Lower leg skin (tissue), 3 donors: Measurements from ENCODE around the gene SULT1C4.

Source experiments
- POLR2A ChIP-seq, 2 donors: fragments of 450-650 bp; IDR thresholded peaks; one replicate each; pipeline ENCODE4 v1.6.1; 2016 to 2017; ENCODE audit warnings: antibody characterized with exemption in 2 of 2, mild to moderate bottlenecking in 1 of 2, moderate library complexity in 1 of 2
- TF ChIP-seq, protein P1 (sequence below), 3 donors: fragments of 450-650 bp; IDR thresholded peaks; one replicate each; pipeline ENCODE4 v1.5.1; 2016; ENCODE audit warnings: antibody characterized with exemption in 3 of 3, mild to moderate bottlenecking in 3 of 3, moderate library complexity in 2 of 3

DNA sequence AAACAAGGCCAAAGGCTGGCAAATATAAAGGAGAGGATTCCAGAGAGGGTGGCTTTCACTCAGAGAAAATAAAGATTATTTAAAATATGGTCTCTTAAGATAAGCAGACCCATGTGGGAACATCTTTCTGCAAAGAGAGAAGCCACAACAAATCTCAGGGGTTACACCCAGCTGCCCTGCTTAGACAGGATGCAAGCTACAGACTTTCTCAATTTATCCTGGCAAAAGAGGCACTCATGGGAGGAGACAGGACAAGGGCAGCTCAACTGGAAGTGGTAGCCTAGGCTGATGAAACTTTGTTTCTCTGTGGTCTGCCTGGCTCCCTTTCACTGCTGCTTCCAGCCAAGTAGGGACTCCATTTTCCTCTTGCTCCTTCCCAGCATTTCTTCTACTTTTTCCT lies 25.9 kb upstream of the SULT1C4 start:
- TF ChIP-seq, protein P1, sequence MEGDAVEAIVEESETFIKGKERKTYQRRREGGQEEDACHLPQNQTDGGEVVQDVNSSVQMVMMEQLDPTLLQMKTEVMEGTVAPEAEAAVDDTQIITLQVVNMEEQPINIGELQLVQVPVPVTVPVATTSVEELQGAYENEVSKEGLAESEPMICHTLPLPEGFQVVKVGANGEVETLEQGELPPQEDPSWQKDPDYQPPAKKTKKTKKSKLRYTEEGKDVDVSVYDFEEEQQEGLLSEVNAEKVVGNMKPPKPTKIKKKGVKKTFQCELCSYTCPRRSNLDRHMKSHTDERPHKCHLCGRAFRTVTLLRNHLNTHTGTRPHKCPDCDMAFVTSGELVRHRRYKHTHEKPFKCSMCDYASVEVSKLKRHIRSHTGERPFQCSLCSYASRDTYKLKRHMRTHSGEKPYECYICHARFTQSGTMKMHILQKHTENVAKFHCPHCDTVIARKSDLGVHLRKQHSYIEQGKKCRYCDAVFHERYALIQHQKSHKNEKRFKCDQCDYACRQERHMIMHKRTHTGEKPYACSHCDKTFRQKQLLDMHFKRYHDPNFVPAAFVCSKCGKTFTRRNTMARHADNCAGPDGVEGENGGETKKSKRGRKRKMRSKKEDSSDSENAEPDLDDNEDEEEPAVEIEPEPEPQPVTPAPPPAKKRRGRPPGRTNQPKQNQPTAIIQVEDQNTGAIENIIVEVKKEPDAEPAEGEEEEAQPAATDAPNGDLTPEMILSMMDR (IDR thresholded peaks at IDR 0.05) = no peak
- TF ChIP-seq POLR2A (IDR thresholded peaks at IDR 0.05) = no peak
